HG02943 (cell line): Measurements from ENCODE around the gene MINPP1.
"Not testable (repeated sequence)": the region's sequence is repeated elsewhere in the genome, so short reads cannot be mapped to it uniquely, and the experiment has no call there.

ENCODE experiments used
- ATAC-seq: cut with Tn5 transposase; IDR thresholded peaks from one replicate; pipeline ENCODE4 v1.9.1; 2021; ENCODE audit warnings: mild to moderate bottlenecking, low read depth, moderate library complexity; ENCODE audit not compliant: unreplicated experiment

Gene MINPP1, protein sequence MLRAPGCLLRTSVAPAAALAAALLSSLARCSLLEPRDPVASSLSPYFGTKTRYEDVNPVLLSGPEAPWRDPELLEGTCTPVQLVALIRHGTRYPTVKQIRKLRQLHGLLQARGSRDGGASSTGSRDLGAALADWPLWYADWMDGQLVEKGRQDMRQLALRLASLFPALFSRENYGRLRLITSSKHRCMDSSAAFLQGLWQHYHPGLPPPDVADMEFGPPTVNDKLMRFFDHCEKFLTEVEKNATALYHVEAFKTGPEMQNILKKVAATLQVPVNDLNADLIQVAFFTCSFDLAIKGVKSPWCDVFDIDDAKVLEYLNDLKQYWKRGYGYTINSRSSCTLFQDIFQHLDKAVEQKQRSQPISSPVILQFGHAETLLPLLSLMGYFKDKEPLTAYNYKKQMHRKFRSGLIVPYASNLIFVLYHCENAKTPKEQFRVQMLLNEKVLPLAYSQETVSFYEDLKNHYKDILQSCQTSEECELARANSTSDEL

DNA sequence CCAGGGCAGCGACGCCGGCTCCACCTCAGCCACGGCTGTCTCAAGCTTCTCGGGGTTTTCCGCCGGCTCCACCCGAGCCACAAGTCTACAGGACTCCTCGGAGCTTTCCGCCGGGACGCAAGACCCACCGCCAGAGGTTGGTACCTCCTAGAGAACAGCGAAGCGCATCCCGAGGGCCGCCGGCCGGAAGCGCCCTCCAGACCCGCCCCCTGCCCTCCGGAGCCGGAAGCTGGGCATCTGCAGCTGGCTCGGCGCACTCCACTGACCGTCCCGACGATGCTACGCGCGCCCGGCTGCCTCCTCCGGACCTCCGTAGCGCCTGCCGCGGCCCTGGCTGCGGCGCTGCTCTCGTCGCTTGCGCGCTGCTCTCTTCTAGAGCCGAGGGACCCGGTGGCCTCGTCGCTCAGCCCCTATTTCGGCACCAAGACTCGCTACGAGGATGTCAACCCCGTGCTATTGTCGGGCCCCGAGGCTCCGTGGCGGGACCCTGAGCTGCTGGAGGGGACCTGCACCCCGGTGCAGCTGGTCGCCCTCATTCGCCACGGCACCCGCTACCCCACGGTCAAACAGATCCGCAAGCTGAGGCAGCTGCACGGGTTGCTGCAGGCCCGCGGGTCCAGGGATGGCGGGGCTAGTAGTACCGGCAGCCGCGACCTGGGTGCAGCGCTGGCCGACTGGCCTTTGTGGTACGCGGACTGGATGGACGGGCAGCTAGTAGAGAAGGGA lies at the start of gene MINPP1:
TSS of gene MINPP1 (plus strand) at position 254 of the 726 bp plus-strand sequence. CDS start at position 277, 23 bp downstream.
- peak; percentile 91 for ATAC-seq

- ATAC-seq = not testable (repeated sequence)
Observed at GRCh38 chr10:87456586-87457220, 48.0 kb upstream of the MINPP1 start.

- not testable (repeated sequence) for ATAC-seq
Observed at GRCh38 chr10:87461751-87462150, 42.9 kb upstream of the MINPP1 start.

DNA sequence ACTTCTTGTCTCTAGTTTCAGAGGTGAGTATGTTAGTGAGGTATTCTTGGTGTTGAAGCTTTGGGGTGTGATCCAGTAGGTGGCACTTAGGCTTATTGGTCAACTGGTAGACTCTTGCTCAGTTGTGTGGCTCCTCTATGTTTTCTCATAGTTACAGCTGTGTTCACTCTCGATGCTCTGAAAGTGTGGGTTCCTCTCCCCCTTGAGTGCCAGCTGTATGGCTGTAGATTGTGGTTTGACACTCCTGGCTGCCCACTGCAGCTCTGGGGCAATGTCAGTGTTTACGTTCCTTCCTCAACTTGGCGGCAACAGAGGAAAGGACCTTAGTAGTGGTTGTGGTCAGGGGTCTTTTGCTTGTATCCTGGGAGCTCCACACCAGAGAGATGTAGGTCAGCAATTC lies 37.8 kb upstream of the MINPP1 start:
- ATAC-seq = not testable (repeated sequence)

DNA sequence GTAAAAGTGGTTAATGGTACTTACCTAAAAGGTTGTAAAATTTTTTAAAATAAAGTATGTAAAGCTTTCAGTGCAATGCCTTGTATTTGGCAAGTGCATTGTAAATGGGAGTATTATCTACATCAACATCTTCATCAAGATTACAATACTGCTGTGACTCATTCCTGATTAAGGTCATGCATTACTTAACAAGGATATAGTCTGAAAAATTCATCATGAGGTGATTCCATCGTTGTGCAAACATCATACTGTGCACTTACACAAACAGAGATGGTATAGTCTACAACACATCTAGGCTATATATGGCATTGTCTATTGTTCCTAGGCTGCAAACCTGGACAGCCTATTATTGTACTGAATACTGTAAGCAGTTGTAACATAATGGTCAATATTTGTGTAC lies 16.0 kb upstream of the MINPP1 start:
- ATAC-seq = not testable (repeated sequence)

GRCh38 chr10:87490285-87490684 lies 14.4 kb upstream of the MINPP1 start:
- ATAC-seq = not testable (repeated sequence)

DNA sequence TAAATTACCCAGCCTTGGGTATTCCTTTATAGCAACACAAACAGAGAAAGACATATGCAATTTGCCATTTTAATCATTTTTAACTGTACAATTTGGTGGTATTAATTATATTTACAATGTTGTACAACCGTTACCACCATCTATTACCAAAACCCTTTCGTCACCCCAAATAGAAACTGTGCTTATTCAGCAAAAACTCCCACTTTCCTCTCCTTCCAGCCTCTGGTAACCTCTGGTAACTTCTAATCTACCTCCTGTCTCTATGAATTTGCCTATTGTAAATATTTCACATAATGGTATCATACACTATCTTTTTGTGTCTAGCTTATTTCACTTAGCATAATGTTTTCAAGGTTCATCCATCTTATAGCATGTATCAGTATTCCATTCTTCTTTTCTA lies 12.2 kb upstream of the MINPP1 start:
- not testable (repeated sequence) for ATAC-seq

- ATAC-seq = not testable (repeated sequence)
Observed at GRCh38 chr10:87495446-87495845, 9.2 kb upstream of the MINPP1 start.

DNA sequence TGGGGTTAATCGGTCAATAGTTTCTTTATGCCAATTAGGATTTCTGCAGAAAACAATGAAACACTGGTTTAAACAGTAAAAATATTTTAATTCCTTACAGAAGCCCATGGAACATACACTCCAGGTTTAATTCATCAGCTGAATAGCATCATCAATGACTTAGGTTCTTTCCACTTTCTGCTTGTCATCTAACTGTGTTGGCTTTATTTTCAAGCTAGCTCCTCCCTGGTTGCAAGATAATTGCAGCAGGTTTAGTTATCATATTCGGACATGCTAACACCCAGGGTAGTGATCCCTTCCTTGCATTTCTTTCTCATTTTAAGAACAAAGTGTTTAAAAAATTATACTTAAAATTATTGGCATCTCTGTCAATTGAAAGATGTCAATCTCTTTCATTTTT lies 7.3 kb upstream of the MINPP1 start:
- ATAC-seq = not testable (repeated sequence)

- ATAC-seq = not testable (repeated sequence)
Observed at GRCh38 chr10:87498106-87498789, 6.4 kb upstream of the MINPP1 start.

- ATAC-seq = no peak
Observed at GRCh38 chr10:87500646-87501048, 4.0 kb upstream of the MINPP1 start.

GRCh38 chr10:87503401-87503800 lies 1.3 kb upstream of the MINPP1 start:
- no peak for ATAC-seq

- ATAC-seq = no peak
Observed at GRCh38 chr10:87503886-87504285, 807 bp upstream of the MINPP1 start.

DNA sequence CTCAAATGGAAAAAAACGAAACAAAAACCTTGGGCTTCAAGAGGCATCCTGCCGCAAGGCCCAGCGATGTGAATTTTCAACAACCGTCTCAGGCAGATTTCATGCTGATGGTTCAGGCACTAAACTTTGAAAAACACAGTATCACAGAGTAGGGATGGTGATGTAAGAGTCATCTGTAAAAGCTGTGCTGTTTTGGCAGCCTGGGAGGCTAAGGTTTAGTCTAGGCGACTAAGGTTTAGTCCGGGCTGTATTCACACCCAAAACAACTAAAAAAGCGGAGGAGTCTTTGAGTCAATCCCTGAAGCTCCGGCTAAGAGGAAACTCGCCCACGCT lies 420 bp upstream of the MINPP1 start:
- no peak for ATAC-seq

DNA sequence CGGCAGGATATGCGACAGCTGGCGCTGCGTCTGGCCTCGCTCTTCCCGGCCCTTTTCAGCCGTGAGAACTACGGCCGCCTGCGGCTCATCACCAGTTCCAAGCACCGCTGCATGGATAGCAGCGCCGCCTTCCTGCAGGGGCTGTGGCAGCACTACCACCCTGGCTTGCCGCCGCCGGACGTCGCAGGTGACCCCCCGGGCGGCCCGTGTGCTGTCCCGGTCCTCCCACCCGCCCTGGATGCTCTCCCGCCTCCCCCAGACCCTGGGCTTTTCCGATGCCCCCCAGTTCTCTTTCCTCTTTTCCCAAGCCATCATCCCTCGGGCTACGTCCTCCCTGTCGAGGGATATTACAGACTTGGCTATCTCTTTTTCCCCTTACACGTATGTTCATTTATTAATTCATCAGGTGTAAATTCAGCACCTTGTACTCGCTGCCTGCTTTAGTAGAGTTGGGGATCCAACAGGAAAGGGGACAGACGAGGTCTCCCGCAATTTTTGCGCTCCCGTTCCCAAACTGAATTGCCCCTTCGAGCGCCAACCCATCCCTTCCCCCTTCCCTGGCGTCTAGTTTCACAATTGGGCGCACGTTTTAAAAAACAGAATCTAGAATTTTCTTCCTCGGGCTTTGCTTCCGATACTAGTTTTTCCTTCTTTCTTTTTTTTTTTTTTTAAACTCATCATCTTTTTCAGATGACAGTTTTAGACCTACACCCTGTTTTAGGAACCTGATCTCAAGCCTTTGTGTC lies 846 bp downstream of the MINPP1 start:
- peak; percentile 59 for ATAC-seq

DNA sequence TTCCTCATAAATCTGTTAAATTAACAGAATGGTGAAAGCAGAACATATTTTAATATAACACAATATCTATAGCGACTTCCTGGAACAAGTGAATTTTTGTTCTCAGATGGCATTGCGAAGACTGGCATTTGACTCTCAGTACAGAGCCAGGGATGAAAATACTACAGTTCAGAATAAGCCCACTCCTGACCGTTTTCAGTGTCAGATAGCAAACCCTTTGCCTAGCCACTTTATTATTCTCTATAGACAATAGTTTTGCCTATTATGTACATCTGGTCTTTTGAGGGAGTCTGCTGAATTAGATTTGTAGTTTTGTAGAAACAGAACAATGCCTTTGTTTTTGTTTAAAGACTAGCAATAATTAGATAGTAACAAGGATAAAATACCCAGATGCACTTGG lies 2.3 kb downstream of the MINPP1 start:
- no peak for ATAC-seq

- ATAC-seq = no peak
Observed at GRCh38 chr10:87507879-87508483, 3.3 kb downstream of the MINPP1 start.

DNA sequence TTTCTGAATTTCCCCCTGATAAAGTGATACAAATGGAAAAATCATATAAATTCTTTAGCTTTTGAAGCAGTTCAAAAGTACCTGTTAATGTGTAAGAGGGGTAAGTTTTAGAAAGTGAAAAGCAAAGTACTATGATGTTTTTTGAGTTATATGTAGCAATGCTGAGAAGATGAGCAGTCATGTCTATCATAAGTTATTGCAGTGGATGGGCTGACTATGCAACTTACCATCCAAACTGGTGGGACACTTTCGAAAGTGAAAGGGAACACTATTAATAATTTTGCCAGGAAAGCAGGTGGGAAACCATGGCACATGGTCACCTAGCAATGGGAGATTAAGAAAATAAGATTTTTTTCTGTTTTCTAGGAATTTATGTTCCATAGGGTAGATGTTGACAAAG lies 4.1 kb downstream of the MINPP1 start:
- no peak for ATAC-seq

DNA sequence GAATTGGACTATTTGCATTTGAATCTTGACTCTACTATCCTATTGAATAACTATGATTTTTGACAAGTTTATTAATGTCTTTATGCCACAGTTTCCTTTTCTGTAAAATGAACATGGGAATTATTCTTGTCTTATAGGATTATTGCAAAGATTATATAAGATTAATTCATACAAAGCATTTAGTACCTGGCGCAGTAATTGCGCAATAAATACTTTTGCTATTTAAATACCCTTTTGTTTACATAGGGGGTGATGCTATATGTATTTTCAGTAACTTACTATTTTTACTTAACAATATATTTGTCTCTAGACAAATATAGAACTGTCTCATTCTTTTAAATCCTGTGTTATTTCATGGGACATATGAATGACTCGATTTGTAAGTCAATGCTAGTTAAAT lies 5.3 kb downstream of the MINPP1 start:
- no peak for ATAC-seq

DNA sequence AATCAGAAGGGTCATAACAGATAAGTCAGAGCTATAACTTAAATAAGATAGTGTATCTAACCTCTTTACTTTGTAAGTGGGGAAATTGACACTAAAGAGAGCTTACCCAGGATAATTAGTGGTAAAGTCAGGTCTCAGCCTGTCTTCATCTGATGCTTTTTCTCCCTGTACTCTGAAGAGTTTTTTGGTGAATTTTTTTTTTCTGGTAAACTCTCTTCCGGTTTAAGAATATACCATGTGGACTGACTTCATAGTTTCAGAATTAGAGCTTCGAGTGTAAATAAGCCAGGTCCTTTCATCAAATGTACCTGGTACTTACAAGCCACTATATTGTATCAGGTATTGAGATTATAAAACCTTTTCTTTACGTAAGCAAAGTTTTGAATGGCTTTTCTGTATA lies 6.8 kb downstream of the MINPP1 start:
- ATAC-seq = no peak
